ENCODE results near the gene ZSWIM2. TPM values are rescaled to one million over a fixed set of nuclear protein-coding genes. Genes with fewer than 3 reads are reported as not detected.
"Not testable (repeated sequence)": the region's sequence is repeated elsewhere in the genome, so short reads cannot be mapped to it uniquely, and the experiment has no call there.

The ZSWIM2 gene
- polyA plus RNA-seq, 3 donors, result not detected

DNA sequence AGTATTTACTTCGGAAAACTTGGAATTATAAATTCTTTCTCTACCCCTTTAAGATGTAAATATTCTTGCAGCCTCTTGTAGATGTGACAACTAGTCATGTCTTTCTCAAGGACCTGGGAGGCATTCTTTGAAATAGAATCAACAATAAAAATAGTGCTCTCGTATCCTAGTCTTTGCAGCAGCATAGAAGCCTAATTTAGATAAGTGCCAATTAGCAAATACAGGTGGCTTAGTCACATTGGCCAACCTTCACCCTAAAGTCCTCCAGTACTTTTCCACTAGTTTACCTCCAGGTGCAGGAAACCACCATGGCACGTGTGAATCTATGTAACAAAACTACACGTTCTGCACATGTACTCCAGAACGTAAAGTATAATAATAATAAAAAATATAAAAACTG is 3.5 kb upstream of the ZSWIM2 start:
- no peak for DNase-seq

DNA sequence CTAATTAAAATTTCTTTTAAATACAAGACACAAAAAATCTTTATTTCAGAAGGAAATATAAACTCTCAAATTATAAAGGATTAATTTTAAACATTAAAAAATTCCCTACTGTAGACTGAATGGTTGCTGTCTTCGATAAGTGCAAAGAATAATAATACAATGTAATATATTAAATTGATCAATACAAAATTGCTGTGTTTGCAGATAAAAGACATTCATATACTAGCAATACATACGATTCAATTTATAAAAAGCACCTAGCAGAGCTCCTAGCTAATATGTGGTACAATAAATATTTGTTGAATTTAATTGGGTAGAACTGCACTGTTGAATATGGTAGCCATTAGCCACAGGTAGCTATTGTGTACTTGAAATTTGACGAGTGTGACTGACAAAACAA is 6.6 kb downstream of the ZSWIM2 start:
- DNase-seq, result no peak

DNA sequence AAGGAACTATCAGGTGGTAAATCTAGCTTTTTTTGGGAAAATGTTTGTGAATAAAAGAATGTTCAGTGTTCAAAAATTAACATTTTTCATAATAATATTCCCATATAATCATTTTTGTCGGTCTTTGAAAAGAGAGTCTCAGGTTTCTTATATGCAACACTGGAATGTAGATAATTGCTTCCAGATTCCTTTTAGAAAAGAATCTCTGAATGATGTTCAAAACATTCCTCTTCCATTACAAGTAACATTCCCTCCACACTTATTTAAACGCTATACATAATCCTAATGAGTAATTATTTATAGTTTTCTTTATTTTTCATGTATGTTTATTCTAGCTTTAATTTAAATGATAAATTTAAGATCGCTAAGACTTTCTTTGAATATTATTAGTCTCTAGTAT is 7.0 kb downstream of the ZSWIM2 start:
- no peak for DNase-seq

DNA sequence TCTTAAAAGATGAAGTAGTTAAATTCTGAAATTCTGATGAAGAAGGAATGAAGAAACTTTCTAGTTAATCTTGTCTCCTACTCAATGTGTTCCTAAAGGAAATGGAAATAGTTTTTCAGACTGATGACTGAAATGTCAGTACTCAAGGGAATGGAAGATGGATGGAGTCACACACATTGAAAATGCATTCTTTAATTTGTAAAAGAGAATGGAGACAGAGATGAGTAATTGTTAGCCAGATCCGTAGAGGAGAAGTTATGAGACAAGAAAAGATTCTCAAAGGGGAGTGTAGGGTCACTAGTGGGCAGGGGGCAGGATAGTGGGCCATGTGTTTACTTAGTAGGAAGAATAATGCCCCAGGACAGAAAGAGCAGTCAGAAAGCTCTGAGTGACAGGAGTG is 13.3 kb downstream of the ZSWIM2 start:
- no peak for DNase-seq

DNA sequence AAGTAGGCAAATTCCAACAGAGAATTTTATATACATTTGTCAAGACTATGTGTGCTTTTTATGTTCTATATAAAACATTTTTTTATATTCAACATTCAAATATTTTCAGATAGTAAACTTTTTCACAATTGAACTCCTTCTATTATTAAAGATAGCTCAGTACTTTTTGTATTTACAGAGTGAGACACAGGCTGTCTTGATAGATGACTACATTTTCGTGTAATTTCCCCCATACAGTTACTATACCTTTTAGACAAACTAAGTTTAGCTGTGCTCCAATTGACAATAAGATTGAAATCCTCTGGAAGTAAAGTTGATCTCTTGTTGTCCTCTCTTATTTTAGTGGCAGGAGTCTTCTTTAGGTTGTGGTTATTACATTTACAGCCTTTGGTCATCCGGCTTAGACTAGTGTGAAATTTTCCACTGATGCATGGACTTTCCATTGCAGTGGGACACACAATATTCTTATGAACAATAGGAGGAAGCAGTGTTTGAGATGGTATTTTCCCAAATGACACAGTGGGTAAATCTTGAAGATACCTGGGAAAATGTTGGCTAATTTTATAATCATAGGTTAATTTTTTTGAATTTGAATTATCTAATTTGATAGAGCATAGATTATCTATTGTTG is 21.0 kb downstream of the ZSWIM2 start:
- no peak for DNase-seq

DNA sequence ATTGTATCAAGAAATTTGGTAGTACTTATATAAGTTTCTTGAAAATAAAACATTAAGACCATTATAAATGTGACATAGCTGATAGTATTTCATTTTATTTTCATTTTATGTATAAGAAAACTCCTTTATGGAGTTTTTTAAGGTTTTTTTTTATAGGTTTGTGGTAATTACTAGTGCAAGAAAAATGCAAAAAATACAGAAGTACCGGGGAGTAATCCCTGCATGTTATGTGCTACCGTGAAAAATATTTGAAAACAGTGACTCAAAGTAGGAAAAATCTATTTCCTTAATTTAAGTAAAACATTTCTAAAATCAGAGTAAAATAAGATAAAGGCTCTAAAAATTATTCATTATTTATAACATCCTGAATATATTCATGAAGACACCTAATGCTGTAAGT is 21.6 kb downstream of the ZSWIM2 start:
- no peak for DNase-seq

DNA sequence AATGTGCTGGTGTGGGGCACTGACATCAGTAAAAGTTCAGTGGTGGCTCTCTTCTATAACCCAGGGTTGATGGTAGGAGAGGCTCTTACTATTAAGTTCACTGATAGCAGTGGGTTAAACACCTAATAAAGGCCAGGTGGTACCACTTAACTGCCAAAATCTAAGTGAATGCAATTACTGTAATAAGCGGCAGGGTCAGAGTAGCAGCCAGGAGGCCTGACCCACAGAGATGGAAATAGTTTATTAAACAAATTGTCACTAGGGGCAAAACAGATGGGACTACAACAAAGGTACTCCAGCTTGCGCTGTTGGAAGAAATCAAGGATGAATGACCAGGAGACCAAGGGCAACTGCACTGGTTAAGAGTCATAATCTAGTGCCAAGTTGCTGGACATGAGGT is 26.6 kb downstream of the ZSWIM2 start:
- DNase-seq, result no peak

DNA sequence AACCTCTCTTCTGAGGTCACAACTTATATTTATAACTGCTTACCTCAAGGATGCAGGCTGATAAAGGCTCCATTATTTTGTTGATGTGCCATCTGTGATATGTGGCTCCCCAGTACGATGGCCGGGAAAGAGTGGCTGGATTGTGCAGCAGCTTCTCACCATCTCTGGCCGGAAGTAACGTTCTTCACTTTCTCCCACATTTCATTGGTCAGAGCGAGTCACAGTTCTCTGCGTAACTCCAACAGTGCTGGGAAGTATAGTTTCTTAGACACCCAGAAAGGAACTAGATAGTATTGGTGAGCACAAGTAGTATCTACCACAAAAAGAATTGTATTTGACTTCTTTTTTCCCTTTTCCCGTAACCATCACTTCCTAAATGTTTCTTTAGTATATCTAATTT is 28.7 kb downstream of the ZSWIM2 start:
- no peak for DNase-seq

DNA sequence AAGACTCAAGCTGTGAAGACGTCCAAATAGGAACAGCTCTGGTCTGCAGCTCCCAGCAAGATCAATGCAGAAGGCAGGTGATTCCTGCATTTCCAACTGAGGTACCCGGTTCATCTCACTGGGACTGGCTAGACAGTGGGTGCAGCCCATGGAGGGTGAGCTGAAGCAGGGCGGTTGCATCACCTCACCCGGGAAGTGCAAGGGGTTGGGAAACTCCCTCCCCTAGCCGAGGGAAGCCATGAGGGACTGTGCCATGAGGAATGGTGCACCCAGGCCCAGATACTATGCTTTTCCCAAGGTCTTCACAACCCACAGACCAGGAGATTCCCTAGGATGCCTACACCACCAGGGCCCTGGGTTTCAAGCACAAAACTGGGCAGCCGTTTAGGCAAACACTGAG is 37.2 kb downstream of the ZSWIM2 start:
- not testable (repeated sequence) for DNase-seq

DNA sequence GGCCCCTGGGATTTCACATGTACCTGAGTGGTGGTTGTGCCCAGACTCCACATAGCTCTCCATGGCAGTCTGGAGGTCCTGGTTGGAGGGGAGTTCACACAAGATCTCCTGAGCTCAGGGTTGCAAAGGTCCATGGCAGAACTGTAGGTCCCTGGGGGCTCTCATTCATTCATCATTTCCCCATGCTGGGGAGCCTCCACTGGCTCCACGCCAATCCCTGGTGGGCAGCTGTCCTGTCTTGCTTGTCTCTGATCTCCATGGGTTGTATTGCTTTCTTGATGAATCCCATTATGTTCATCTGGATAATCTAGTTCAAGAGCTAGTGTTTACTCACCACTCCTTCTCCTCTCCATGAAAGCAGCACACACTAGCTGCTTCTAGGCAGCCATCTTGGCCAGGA is 42.4 kb downstream of the ZSWIM2 start:
- DNase-seq, result no peak

DNA sequence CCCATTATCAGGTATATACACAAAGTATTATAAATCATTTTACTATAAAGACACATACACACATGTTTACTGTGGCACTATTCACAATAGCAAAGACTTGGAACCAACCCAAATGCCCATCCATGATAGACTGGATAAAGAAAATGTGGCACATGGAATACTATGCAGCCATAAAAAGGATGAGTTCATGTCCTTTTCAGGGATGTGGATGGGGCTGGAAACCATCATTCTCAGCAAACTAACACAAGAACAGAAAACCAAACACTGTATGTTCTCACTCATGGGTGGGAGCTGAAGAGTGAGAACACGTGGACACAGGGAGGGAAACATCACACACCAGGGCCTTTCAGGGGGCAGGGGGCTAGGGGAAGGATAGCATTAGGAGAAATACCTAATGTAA is 50.4 kb downstream of the ZSWIM2 start:
- DNase-seq, result not testable (repeated sequence)

DNA sequence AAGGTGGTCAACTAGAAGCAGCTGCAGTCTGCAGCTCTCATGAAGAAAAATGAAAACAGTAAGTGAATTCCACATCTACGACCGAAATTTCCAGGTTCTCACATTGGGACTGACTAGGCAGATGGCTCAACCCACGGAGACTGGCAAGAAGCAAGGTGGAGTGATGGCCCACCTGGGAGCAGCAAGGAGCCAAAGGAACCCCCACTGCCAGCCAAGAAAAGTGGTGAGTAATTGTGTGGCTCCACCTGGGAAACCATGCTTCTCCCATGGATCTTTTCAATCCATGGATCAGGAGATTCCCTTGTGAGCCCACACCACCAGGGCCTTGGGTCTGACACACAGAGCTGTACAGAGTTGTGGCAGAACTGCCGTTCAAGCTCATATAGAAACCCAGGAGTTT is 64.0 kb downstream of the ZSWIM2 start:
- DNase-seq, result no peak

DNA sequence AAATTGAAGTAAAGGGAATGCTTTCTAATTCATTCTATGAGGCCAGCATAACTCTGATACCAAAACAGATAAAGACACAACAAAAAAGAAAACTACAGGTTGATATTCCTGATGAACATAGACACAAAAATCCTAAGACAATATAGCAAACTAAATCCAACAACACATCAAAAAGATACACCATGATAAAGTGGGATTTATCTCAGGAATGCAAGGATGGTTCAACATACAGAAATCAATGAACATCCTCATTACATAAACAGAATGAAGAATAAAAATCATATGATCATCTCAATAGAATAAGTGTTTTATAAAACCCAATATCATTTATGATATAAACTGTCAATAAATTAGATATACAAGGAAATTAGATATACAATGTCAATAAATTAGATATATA is 65.7 kb downstream of the ZSWIM2 start:
- DNase-seq, result no peak

DNA sequence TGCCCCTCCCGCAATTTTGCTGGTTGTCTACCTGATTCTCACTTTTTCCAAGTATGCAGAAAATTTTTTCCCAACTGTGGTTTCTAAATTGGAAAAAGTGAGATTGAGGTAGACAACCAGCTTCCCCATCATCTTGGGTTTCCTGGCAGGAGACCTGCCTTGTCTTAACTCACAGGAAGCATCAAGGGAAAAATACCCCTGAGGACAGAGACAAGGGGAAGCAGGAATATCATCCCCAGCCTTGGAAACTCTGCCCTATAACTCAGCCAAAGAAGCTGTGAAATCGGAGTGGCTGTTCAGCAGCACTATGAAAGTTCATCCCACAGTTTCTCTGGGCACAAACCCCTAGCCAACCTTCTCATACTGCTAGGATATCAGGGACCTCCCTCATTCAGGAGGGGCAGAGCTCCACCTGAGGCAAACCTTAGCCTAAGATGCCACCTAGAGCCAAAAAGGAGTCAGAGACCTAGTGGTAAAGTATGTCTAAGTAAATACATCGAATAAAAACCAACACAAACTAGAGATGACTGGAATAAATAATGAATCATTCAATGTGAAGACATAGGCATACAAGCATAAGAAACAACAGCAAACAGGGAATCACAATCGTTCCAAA is 68.2 kb downstream of the ZSWIM2 start:
- DNase-seq, result no peak

Other genes with a start within 250 kb of the ZSWIM2 start
- 10 to 100 TPM; 10.7 to 11.3 (median 10.8) TPM for gene FAM171B, start 155.1 kb downstream of the ZSWIM2 start, polyA plus RNA-seq (ENCODE audit: insufficient read length in 3 of 3)